Muscle of arm (tissue), 12 donors: ENCODE results near the gene DDI1. TPM values are rescaled to one million over a fixed set of nuclear protein-coding genes. Genes with fewer than 3 reads are reported as not detected.

Experiments
- DNase-seq: peaks from one replicate; pipeline ENCODE4 v3.0.0-alpha.2; 2013
- polyA plus RNA-seq, 12 donors: library from polyadenylated mRNA; unstranded; fragments of 120-200 nt; gene quantifications; one replicate each; pipeline ENCODE4 v1.2.1, GENCODE V29; 2013; ENCODE audit not compliant: insufficient read length in 12 of 12

DDI1 gene
- polyA plus RNA-seq, 12 donors = not detected

GRCh38 chr11:104076455-104076854 lies 40.0 kb downstream of the DDI1 start:
- no peak for DNase-seq

GRCh38 chr11:104078245-104078644 lies 41.8 kb downstream of the DDI1 start:
- DNase-seq = no peak

- no peak for DNase-seq
Measured at GRCh38 chr11:104078995-104079394, 42.6 kb downstream of the DDI1 start.

GRCh38 chr11:104086621-104087020 lies 50.2 kb downstream of the DDI1 start:
- DNase-seq = no peak

Other genes starting within 250 kb of the DDI1 start
- gene PDGFD, start 127.5 kb downstream of the DDI1 start, polyA plus RNA-seq = 10 to 100 TPM in 11 of 12 donors, not detected in 1; 12.6 to 44.4 (median 20.3) TPM